Superior temporal gyrus (tissue), 1 donor: Measurements from ENCODE around the gene CYREN.

Experiments used
- DNase-seq: peaks from one replicate; pipeline ENCODE4 v3.0.0-alpha.2; 2016; ENCODE audit errors: extremely low spot score

Gene CYREN

DNA sequence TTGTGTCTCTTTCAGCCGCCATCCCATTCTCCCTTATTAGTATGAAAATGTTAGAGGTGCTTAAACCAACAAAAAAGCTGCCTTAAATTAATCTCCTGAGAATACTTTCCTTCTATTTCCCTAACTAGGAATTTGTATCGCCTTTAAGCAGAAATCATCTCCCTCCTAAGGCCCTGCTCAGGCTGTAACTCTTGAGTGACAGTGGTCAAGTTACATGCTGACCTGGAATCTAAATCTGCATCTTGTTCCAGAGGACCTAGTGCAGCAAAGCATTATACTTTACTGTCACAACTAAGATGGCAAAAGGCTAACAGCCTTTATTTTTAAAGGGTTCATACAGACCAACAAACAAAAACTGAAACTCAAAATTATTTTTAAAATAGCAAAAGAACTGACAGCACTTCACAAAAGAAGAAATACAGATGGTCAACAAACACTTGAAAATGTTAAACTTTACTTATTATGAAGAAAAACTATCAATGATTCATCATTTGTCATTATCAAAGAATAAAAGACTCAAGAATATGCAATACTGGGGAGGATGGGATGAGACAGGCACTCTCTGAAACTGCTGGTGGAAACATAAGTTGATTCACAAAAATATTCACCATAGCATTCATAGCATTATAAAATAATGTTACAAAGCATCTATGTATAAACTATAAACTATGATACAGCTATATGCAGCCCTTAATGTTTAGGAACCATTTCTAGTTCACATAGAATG, 11.0 kb downstream of the CYREN start:
- no peak for DNase-seq

DNA sequence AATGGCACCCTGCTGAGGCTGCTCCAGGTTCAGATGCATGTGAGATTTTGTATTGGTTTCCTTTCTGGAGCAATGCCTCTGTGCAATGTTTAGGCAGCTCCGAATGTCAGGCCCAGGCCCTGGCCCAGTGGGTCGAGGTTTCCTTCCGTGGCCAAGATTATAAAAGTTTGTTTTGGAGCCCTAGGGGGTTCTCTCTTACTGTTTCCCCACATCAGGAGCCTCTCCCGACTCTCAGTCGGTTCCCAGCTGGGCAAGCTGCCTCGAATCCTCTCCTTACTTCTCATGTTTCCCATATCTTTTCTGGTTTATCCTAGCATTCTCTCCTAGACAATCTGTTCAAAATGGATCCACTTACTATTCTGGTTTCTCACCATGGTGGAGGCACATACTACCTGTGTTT, 11.6 kb downstream of the CYREN start:
- no peak for DNase-seq

DNA sequence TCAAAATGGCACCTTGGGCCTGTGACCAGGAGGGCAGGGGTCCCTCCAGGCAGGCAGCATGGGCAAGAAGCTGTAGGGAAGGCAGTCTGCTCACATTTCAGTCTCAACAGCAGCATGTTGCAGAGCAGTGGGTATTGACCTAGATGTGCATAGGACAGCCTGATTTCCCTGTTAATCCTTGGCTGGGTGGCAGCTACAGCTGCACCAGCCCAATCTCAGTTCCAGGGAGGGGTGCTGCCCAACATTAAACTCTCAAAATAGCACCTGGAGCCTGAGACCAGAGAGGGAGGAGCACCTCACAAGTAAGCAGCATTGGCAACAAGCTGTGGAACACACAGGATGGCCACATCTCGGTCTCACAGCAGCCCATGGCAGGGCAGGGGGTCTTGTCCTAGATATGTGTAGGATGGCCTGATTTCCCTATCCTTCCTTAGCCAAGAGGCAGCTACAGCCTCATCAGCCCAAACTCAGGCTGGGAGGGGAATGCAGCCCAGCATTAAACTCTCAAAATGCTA, 12.3 kb downstream of the CYREN start:
- no peak for DNase-seq

DNA sequence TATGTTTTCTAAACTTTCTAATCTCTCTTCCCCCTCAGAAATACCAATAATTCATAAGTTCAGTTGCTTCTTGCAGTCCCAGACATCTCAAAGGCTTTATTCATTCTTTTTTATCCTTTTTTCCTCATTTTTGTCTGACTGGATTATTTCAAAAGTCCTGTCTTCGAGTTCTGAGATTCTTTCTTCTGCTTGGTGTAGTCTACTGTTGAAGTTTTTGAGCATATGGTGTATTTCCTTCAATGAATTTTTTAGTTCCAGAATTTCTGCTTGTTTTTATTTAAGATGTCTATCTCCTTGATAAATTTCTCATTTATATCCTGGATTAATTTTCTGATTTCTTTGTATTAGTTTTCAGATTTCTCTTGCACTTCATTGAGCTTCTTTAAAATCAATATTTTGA, 14.2 kb downstream of the CYREN start:
- no peak for DNase-seq

DNA sequence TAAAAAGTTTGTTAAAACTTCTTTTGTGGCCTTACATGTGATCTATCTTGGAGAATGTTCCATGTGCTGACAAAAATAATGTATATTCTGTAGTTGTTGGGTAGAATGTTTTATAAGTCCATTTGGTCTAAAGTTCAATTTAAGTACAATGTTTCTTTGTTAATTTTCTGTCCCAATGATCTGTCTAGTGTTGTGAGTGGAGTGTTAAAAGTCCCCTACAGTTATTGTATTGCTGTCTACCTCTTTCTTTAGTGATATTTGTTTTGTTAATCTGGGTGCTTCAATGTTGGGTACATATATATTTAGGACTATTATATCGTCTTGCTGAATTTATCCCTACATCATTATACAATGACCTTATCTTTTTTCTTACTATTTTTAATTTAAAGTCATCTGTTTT, 15.8 kb downstream of the CYREN start:
- no peak for DNase-seq

DNA sequence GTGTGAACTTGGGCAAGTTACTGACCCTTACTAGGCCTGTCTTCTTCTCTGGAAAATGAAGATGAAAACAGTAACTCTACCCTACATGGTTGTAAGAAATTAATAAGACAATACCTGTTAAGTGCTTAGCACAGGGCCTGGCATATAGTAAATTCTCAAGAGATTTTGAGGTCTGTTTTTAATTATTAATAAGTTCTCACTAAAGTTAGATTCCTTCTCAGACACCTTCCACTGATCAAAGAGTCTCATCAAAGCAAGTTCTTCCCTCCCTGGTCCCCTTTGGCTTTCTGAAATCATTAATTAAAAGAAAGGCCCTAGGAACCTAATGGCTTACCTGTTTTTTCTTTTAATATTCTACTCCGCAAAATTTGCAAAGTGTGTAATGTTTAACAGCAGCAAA, 18.1 kb downstream of the CYREN start:
- no peak for DNase-seq

DNA sequence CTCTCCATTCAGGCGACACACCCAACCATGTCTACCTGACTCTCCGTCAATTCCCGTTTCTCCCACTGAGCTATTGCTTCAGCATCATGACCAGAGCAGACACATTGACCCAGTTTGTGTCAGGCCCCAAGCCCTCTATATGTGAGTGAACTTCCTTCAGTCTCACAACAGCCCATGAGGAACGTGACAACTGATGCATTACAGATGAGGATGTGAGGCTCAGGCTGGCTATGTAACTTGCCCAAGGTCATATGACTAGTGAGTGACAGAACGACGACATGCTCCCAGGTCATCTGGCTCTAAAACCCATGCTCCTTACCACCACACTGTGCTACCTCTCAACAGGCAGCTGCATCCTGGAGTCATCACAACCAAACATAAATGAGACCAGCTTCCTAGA, 19.0 kb downstream of the CYREN start:
- no peak for DNase-seq

DNA sequence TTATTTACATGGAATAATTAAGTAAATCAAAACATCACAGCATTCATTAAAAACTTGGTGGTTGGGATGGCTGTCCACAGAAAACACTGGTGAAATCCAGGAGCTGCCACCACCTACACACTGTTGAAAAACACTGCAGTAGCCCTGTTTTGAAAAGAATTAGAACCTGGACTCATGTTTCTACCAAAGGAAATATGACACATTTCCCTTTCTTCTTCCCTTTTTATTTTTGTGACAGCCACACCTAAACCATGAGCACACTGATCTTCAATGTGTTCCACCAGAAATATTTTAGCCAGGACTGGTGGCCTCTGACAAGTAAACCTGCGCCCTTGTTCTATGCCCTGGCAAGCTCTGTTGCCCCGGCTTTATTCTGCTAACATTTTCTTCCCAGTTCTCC, 19.4 kb downstream of the CYREN start:
- no peak for DNase-seq

DNA sequence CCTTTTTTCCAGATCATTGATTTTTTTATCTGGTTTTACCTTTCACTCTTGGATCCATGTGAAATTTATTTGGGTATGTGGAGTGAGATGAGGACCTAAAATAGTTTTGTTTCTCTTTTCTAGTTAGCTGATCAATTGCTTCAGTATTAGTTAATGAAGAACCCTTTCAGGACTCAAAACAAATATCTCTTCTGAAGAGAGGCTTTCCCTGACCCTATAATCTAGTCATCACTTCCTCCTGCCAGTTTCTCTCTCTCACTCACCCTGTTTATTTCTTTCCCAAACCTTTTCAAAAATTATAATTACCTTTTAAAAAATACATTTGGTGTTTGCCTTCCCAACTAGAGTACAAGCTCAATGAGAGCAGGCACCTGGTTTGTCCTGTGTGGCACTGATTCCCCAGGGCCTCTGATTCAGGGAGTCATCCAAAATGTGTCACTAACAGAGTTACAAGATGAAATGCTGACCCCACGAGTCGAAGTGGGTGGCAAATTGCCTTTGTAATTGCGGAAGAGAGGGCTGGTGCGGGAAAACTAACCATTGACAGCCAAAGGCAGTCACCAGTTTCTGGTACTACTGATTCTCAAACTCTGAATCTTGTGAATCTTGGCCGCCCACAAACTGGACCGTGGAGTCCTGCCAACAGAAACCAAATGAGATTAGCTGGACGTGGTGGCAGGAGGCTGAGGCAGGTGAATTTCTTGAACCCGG, 20.3 kb downstream of the CYREN start:
- DNase-seq: no peak

DNA sequence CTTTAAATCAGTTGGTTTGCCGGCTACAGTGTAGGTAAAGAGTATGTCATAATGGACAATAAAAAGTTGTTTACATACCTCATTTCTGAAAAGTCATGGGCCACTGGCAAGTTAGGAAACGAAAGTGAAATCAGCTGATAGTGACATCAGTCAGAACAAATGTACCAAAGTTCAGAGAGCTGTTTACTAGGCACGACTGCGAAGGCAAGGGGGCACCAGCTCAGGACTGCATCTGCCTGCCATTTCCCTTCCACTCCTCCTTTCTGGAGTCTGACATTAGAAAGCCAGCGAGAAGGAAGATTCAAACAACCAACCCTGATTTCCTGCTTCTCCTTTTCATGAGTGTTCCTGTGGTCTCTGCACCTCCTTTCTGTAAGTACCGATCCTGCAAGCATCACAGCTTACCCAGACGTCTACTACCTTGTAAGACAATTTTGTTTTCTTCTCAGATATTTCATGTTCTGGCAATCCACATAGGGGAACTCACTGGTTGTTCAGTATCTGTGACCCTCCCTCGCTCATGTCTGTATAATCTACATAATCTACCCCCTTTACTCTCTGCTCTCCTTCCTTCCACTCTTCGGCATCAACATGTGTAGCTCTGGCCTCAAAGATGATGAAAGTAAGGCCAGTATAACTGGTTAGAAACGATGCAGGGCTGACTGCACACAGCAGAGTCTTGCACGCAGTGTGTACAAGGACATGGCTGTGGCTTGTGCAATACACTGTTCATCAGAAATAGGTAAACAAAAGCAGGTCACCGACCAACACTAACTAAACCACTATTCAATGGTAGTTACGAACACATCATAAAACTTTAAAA, 22.4 kb downstream of the CYREN start, which contains the start of gene TMEM140:
Gene TMEM140 (plus strand): TSS at position 174 of the 823 bp plus-strand sequence. CDS start 16,370 bp downstream, outside the sequence.
- DNase-seq: peak; percentile 90

DNA sequence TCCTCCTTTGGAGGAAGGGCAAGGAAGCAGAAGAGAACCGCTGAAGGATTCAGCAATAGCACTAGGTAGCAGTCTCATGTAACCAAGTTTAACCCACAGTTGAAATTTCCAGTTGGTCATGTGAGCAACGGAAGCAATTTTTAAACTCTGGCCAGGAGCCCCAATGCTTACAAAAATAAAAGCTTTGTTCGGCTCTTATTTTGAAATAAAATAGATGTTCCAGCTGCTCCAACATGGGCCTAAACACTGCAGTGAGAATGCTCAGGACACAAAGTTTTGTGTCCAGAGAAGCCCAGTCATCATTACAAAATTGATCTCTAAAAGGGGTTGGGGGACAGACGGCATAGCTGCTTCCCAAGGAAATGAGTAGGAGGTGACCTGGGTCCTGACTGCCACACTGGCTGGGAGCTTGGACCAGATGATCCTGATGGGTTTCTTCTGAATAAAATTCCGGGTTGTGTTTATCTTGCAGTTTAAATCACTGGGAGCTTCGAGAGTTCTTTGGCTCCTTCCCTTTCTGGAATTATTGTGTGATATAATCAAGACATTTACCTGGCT, 23.1 kb downstream of the CYREN start:
- peak; percentile 53 for DNase-seq

DNA sequence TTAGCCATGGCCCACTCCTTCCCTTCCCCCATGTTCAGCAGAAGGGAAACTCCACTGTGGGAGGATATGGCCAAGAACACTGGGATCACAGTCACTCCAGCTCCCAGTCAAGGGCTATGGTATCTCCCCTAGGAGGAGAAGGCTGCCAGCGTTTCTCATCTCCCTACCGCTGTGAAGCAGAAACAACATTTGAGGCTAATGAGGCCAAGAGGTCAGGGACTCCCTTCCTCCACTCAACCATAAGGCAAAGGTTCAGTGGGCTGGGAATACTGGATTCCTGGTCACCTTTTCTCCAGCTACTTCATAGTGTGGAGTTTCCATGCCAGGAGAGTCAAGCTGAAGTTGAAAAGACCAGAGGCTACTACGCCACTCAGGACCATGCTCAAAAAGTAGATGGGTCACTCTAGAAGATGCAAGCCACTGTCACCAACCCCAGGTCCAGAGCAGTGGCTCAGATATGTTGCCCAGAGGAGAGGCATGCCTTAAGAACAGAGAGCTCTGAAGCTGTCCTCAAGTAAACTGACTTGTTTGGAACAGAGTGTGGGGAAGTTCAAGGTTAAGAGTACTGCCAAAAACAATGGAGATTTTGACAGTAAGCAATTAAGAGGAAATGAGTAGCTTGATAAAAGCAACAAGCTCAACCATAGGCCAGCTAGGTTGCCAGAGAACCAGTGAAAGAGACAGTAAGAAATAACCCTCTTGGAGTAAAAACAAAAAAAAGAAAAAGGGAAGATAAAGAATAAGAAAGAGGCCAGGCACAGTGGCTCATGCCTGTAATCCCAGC, 26.4 kb downstream of the CYREN start:
- DNase-seq: no peak

DNA sequence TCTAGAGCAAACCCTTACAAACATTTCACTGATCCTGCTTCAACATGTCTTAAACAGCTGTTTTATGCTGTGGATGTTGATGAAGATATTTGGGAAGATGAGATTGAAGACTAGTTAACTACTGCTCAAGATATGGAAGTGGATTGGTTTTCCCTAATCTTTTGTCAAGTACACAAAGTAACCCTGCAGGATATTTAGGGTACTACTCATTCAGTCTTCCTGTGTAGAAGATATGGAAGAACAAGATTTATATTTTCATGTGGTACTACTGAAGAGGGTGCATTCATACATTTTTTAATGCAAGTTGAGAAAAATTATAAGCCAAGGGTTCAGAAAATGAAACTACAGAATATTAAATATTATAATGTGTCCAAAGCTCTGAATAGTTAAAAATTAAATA, 40.9 kb downstream of the CYREN start:
- no peak for DNase-seq

DNA sequence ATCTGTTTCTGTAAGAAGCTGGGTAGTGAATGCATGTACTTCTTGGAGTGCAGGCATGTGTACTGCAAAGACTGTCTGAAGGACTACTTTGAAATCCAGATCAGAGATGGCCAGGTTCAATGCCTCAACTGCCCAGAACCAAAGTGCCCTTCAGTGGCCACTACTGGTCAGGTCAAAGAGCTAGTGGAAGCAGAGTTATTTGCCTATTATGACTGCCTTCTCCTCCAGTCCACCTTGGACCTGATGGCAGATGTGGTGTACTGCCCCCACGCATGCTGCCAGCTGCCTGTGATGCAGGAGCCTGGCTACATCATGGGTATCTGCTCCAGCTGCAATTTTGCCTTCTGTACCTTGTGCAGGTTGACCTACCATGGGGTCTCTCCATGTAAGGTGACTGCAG, 41.6 kb downstream of the CYREN start:
- no peak for DNase-seq

DNA sequence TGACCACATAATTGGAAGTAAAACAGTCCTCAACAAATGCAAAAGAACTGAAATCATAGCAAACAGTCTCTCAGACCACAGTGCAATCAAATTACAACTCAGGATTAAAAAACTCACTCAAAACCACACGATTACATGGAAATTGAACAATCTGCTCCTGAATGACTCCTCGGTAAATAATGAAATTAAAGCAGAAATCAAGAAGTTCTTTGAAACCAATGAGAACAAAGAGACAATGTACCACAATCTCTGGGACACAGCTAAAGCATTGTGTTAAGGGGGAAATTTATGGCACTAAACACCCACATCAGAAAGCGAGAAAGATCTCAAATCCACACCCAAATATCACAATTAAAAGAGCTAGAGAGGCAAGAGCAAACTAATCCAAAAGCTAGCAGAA, 45.9 kb downstream of the CYREN start:
- peak; percentile 55 for DNase-seq

DNA sequence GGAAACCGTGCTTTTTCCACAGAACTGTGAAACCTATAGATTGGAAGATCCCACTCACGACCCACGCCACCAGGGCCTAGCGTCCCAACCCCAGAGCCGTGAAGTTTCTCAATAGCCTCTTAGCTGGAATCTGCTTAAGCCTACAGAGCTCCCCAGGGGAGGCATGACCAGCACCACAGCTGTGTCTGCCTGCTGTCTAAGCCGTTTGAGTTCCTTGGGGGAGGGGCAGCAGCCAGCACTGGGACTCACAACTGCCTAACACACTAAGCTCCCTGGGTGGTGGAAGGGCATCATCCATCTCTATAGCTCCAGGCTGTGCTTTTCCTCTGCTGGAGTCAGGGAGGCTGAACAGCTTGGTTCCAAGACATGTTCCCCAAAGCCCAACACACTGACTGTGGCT, 48.6 kb downstream of the CYREN start:
- DNase-seq: no peak

DNA sequence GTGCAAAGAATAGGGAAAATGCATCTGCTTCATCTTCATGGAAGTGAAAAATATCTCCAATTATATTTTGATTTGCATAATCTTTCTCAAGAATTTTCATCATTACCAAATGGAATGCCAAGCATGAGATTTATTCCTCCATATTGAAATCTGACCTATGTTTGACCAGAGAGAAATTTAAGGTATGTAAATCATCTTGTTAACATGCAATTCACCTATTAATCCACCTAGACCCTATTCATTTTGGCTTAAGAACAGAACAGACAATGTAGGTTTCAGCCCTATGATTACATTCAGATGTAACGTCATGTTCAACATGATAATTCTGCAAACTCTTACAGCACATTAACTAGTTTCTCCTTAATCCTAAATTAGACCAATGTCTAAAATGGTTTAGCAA, 53.4 kb downstream of the CYREN start:
- DNase-seq: no peak
